ENCODE measurements around the gene NUBP1.

Gene NUBP1

GRCh38 chr16:10799736-10800135 is 56.1 kb downstream of the NUBP1 start:
- no peak for DNase-seq (ENCODE audit: extremely low read depth in 1 of 2, low read depth in 1 of 2)

DNA sequence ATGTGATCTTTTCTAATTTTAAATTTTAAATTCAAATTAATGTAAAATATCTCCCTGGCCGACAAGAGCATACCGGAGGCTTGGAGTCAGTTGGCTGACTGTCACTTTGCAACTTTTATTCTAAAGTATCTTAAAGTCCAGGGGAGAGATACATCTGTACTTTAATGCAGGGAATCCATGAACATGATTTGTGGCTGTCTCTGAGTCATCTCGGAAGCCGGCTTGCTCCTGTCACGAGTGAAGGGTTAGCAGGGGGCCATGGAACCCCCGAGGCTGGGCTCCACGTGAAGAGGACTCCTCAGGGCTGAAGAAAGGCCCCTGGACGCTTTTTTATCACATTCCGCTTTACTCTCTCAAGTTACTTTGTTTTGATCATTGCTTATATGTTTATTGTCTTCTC is 61.7 kb downstream of the NUBP1 start:
- no peak for DNase-seq (ENCODE audit: extremely low read depth in 1 of 2, low read depth in 1 of 2)

DNA sequence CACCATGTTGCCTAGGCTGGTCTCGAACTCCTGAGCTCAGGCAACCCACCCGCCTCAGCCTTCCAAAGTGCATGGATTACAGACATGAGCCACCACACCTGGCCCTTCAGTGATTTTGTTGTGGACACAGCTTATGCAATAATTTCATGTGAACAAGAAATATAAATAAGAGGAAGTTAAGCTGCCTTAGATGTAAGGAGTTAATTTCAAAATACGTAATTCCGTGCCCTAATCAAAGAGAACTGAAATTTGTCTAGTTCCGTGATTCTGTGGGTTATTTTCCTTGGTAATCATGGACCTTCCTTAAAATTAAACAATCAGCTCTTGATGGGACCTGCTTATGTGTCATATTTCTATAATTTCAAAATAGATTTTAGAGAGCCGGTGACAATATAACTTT is 63.1 kb downstream of the NUBP1 start:
- no peak for DNase-seq (ENCODE audit: extremely low read depth in 1 of 2, low read depth in 1 of 2)

- no peak for DNase-seq (ENCODE audit: extremely low read depth in 1 of 2, low read depth in 1 of 2)
These were observed 64.6 kb downstream of the NUBP1 start for GRCh38 chr16:10808218-10808617.

DNA sequence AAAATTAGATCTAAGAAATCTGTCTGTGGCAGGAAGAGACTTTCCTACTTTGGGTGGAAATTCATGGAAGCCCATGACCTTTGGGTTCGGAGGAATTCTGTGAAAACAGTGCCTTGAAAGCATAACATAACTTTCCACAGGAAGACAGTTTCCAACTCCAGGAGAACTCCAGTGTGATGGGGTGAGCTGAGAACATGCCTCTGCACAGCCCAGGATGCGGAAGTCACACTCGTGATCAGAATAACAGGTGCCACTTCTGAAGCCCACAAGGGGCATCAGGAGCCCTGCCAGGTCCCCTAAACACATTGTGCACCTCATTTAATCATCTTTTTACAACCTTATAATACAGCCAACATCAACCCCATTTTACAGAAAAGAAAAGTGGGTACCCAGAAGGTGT is 65.2 kb downstream of the NUBP1 start:
- no peak for DNase-seq (ENCODE audit: extremely low read depth in 1 of 2, low read depth in 1 of 2)

GRCh38 chr16:10809706-10810105 is 66.1 kb downstream of the NUBP1 start:
- DNase-seq (ENCODE audit: extremely low read depth in 1 of 2, low read depth in 1 of 2), result no peak

- no peak for DNase-seq (ENCODE audit: extremely low read depth in 1 of 2, low read depth in 1 of 2)
These were observed 68.9 kb downstream of the NUBP1 start for GRCh38 chr16:10812312-10813098.

DNA sequence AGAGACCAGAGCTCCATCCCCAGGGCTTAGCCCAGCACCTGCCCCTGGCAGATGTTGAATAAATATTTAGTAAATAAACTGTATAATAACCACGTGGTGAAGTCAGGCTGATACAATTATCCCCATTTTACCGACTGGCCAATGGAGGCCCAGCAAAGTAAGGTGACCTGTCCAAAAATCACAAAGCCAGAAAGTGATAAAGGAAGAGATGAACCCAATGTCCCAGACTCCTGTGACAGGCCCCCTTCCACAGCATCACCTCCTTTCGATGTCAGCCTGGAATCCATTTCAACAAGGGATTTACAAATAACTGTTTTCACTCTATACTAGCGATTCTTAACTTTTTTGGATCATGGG is 69.4 kb downstream of the NUBP1 start:
- no peak for DNase-seq (ENCODE audit: extremely low read depth in 1 of 2, low read depth in 1 of 2)

- DNase-seq (ENCODE audit: extremely low read depth in 1 of 2, low read depth in 1 of 2), result no peak
These were observed 73.9 kb downstream of the NUBP1 start for GRCh38 chr16:10817514-10817913.

DNA sequence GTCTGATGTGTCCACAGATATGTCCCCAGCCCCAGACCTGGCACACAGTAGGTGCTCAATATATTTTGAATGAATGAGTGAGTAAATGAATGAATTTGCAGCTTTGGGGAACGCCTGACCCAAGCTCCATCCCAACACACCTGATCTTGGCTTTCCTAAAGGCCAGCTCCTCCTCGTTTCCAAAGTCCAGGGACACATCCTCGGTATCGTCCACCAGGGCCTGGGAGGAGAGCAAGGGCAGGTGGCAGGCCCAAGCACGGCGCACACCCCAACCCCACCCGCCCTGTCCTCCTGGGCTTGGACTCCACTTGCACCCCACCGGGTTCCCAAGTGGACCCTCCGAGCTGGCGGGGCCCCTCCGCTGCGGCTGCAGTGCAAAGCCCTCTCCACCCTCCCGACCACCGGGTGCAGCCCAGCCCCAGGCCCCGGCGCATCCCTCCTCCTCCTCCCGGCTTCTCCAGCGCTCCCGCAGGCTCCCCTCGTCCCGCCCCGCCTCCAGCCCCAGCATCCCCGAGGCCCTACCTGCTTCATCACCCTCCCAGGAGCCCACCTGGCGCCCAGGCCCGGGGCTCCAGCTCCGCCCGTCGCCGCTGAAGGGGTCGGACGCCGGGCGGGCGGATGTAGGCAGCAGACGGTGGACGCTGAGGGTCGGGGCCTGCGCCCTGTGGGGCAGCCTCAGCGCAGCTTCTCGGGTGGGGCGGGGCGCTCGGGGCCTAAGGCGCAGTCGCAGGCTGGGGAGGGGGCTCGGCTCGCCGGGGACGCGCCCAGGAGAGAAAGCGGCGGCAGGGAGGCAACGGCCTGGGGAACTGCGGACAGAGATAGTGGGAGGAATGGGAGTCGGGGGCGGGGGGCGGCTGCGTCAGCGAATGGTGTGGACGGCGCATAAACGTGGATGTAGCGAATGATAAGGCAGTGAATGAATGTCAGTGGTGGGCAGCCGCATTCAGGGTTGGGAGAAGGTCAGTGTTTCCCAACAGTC is 74.6 kb downstream of the NUBP1 start, which contains the start of gene TVP23A:
TSS of gene TVP23A (minus strand) at position 832 of the 979 bp plus-strand sequence. CDS start at position 531, 301 bp downstream.
- DNase-seq (ENCODE audit: extremely low read depth in 1 of 2, low read depth in 1 of 2), result no peak

Data from activated CD8-positive, alpha-beta memory T cell treated with anti-CD3 and anti-CD28 coated beads for 1 hour (primary cell).